GM04503 (cell line): Measurements from ENCODE around the gene ASCL4.

Experiments used
- DNase-seq: peaks from one replicate; pipeline ENCODE4 v3.0.0-alpha.2; 2012; ENCODE audit warnings: low read depth

ASCL4 gene

DNA sequence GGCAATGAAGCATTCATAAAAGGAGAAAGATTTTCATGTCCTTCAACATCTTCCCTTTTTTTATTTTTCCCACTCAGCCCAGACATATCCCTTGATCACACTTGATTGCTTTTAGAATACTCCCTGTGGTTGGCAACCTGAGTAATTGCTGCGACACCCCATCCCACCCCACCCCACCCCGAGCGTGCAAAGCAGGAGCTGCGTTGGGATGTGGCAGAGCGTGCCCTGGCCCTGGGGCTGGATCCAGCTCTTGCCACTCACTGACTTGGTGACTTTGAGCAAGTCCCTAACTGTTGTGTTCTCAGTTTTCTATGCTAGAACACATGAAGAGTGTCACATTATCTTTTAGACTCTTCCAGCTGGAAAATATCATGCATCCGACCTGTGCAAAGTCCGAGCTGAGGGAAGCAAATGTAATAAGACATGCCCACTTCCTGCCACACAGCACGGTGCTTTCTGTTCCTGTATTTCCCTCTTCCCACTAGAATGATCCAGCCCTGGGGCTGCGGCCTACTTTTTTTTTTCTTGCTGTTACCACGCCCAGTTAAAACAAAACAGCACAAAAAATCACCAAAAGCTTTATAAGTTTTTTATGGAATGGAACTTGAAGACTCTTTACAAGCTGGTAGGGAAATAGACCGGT lies 4.0 kb downstream of the ASCL4 start:
- no peak for DNase-seq

DNA sequence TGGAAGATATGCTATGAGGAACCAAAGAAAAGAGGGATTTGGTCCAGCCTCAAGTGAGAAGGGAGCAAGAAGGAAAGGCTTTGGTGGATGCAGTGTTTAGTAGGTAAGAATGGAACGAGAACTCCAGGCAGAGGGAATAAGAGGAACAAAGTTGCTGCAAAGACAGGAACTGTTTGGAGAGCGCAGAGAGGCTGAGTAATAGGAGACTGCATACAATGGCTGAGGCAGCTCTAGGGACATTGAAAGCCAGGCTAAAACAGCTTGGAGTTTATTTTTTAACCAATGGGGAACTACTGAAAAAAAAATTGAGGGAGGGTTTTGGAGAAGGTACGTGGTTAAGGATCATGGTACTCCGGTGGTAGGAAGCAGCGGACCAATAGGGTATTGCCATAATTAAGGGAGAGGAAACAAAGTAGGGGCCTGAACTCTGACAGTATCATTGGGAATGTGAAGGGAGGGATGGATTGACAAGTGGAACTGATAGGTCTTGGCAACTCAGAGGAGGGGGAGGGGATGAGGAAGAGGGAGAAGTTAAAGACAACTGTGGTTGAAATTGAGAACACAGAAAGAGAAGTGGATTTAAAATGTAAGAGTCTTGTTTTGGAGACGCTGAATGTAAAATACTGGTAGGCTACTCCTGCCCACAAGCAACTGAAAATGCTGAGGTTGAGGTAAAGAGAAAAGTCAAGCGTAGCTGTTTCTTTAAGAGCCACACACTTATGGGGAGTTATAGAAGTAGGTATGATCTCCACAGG lies 4.8 kb downstream of the ASCL4 start:
- no peak for DNase-seq

DNA sequence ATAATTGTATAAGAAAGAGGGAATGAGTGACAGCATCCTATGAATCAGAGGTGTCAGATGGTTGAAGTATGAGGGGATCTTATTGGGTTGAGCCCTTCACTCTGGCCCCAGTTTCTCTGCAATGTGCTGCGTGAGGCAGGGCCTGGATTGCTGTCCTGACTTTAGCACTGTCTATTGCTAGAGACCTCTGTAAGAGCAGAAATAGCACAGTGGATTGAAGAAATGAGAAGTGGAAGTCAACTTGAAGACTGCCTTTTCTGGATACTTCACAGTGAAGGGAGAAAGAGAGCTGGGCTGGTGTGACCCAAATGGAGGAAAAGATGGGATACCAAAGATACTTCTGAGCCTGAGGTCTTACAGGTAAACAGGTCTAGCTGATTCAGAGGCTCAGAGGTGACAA lies 5.8 kb downstream of the ASCL4 start:
- no peak for DNase-seq

DNA sequence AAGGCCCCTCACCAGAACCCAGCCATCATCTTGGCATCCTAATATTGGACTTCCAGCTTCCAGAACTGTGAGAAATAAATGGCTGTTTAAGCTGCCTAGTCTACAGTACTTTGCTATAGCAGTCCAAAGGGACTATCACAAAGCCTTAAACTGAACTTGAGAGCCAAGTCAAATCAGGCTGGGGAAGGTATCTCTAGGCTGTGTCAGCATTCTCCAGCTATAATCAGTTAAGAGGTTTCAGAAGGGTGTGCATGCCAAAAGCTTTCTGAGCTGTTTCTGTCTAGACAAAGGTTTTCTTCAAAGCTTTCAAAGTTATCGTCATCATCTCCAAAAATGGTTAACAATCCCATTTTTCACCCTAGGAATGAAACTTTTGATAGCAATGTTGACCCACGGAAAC lies 7.6 kb downstream of the ASCL4 start:
- no peak for DNase-seq

DNA sequence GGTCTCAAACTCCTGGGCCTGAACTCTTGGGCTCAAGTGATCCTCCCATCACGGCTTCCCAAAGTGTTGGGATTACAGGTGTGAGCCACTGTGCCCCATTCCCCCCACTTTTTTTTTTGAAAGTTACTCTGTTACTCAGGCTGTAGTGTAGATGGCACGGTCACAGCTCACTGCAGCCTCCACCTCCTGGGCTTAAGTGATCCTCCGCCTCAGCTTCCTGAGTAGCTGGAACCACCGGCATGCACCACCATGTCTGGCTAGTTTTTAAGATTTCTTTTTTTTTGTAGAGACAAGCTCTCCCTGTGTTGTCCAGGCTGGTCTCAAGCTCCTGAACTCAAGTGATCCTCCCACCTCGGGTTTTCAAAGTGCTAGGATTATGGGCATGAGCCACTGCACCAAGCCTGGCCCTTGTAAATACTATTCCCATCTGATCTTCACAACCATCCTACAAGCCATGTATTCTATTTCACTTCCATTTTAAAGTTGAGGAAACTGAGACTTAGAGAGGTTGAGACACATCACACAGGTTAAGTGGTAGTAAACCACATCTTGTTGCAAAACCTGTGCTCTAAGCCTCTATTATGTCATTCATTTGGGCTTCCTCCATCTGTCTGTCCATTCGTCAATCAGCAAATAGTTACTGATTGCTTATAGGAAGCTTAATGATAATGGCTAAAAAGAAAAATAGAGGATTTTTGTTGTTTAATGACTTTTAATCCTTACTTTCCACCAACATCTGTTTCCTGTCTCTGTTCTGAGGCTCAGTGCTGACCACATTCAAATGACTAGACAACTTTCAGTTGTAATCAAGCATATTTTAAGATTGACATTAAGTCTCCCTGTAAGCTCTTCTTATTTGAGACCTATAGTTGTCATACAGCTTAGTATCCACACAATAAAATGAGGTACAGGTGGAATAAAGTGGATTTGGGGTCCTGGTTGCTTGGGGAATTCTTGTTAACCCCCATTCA lies 9.2 kb downstream of the ASCL4 start:
- DNase-seq = no peak

DNA sequence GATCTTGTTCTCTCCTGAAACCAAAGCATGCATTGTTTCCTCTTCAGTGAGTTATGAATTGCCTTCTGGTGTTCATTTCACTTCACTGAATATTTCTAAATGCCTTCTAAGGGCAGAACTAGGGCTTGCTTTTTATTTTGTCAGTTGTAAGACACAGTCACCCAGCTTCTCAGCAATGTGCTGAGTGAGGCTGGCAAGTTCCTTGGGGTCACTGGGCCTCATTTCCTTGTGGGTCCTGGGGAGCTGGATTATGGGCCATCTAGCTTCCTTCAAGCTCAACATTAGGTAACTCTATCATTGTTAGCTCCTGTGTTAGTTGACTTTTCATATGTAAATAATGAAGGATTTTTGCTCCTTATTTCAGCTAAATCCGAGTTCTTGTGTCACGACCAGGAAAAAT lies 13.8 kb downstream of the ASCL4 start:
- no peak for DNase-seq

DNA sequence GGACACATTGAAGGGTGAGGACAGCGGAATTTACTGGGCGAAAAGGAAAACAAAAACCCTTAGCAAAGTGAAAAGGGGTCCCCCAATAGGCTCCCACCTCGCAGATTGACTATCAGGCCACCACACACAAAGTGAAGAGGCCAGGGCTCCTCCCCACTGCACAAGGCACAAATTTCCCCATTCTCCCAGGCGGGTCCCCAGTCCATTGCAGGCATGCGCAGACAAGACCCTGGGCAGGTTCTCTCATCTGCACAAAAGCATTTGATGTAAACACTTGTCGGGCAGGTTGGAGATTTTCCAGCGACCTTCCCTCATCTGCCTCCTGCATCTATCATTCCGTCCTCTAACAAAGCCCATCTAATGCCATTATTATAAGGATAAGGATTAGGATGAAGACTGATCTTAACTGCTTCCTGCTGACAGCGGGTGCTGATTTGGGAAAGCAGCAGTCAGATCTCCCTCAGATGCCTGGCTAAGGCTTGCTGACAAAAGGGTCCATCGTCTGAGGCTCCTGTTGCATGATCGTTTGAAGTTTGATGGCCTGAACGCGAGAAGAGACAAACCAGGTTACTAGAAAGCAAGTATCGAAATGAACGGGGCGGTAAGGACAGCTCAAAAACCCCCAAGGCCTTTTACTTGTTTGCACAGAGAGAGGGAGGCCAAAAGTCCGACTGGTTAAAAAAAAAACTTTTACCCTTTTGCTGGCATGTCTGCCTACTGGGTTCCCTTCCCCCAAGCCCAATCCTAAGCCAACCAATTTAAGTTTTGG lies 14.4 kb downstream of the ASCL4 start:
- DNase-seq = no peak

DNA sequence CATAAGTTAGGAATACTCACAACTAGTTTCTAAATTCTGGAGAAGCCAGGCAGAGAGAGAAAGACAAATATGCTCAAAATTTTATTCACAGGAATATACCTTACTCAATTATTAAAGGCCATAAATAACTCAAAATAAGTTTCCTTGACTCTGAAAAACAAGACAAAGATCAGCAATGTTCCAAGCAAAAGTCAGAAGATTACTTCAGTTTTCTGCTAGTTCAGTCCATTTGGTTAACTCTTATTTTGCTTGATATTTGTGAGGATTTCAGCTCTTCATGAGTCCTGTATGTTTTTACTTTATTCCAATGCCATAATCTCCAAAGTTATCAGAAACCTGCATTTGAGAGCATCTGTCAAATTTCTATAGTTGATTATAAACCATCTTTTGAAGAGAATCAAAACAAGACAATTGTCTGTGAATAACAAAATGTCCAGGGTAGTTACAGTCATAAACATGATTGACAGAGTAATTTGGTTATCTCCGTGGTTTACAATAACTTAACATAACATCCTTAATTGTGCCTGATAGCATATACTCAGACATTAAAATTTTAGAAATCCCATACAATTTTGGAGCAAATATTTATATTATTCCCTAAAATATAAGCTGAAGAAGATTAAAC lies 17.1 kb downstream of the ASCL4 start:
- DNase-seq = no peak

DNA sequence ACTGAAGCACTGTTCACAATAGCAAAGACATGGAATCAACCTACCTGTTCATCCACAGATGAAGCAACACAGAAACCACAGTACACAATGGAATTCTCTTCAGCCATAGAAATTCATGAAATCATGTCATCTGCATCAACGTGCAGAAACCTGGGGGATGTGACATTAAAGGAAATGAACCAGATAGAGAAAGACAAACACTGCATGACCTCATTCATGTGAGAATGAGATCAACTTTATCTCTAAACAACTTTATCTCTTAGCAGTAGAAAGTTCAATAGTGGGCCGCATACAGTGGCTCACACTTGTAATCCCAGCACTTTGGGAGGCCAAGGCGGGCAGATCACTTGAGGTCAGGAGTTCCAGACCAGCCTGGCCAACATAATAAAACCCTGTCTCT lies 19.9 kb downstream of the ASCL4 start:
- DNase-seq = no peak

DNA sequence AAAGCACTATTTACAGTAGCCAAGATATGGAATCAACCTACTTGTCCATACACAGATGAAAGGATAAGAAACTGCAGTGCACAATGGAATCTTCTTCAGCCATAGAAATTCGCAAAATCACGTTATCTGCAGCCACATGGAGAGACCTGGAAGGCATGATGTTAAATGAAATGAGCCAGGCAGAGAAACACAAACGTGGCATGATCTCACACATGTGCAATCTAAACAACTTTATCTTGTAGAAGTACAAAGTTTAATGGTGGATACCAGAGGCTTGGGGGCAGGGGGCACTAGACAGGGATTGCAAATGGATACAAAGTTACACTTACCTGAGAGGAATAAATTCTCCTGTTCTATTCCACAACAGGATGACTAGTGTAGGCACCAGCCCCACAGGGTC lies 24.1 kb downstream of the ASCL4 start:
- no peak for DNase-seq

DNA sequence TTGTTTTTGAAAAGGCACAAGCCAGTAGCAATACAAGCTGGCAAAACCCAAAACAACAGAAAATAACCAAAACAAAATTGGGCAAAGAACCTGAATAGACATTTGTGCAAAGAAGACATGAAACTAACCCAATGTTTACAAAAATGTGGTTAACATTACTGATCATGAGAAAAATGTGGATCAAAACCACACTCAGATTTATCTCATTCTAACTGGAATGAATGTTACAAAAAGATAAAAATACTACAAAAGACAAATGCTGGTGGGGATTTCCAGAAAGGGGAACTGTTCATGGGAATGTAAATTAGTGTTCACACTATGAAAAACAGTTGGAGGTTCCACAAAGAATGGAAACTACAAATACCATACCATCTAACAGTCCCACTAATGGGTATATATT lies 26.6 kb downstream of the ASCL4 start:
- DNase-seq = peak; percentile 34

DNA sequence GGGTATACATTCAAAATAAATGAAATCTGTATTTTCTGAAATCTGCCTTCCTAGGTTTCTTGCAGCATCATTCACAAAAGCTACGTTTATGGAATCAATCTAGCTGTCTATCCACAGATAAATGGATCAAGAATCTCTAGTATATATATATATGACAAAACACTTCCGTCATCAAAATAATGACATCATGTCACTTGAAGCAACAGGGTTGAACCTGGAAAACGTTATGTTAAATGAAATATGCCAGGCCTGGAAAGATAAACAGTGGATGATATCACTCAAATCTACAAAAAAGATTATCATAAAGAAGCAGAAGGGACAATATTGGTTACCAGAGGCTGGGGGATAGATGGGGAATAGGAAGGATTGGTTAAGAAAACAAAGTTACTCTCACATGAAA lies 28.6 kb downstream of the ASCL4 start:
- DNase-seq = no peak

DNA sequence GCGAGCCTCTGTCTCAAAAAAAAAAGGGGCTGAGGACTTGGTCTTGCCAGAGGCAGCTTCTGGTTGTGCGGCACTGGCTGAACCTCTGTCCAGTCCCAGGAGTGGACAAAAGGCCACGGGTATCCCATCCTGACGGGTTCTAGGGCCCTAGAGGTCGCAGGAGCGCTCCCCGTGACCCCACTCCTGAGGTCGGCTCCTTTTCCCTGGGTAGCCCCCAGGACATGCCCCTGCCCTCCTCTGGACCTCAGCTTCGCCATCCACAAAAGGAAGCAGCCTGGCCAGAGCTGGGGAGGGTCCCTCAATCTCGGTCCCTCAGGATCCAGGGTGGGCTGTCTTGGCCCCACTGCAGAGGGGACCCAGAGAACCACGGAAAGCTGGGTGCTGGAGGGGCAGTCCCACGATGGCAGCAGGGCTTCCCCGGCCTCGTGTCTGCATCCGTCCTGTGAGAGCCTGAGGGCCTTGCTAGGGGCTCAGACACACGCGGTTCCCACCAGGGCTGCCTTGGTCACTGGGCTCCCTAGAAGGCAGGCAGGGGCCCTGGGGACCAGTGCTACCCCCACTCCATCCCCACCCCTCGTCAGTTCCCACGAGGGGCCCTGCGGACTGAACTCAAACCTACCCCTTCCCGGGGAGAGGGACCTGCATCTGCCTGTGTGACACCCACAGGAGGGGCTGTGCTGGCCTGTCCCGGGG lies 31.1 kb downstream of the ASCL4 start:
- no peak for DNase-seq

DNA sequence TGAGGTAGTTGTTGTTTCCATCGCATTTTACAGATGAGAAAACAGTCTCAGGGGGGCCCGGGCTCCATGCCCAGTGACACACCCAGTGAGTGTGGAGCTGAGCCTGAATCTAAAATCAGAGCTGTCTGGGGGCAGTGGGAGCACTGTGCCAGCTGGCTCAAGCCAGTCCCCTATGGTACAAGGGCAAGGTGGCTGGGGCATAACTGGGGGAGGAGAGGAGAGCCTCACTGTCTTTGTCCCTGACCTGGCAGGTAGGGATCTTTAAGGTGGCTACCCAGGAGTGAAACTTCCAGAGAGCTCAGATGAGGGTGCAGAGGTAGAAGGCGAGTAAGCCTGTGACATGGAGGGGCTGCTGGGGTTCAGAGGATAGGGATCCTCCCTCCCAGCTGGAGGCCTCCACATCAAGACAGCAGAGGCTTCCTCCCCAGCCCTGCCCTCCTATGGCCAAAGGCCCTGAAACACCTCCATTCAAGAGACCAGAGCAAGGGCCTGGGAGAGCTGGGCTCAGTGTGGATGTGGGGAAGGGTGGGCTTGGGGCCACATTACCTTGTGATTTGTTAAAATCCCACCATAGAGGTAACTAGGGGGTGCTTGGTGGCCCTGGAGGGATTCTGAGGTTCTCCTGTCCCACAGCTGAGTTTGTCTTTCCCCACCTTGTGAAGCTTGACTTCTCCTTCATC lies 33.1 kb downstream of the ASCL4 start:
- no peak for DNase-seq

DNA sequence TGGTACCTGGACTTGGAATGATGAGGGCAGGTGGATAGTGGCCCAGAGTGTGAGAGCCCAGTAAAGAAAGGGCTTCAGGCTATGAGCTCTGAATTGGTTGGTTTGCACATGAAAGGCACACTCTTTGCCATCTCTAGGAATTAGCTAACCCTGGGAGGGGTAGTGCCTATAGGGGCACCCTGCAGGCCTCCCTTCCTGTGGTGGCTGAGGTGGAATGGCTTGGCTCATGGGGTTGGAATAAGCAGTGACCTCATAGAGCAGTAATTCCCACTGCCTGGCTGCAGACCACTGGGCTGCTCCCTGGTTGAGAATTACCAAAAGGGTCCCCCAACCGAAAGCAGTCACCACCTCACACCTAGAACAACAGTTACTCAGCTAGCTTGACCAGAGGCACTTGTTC lies 42.7 kb downstream of the ASCL4 start:
- DNase-seq = no peak

DNA sequence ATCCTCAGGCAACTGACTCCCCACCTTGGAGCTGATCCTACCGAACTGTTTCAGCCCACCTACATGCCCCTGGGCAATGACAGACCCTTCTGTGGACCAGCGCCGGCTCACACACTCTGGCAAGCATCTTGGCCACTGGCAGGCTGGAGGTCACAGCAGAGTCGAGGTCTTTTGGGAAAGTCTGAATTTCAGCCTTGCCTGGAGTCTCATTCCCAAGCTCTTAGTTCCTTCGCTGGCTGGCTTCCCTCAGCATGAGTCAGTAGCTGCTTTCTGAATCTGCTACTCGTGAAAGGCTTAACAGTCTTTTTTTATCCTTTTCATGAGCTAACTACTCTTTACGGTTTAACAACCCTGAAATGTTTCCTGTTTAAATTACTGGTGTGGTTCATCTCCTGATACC lies 44.5 kb downstream of the ASCL4 start:
- peak; percentile 61 for DNase-seq

DNA sequence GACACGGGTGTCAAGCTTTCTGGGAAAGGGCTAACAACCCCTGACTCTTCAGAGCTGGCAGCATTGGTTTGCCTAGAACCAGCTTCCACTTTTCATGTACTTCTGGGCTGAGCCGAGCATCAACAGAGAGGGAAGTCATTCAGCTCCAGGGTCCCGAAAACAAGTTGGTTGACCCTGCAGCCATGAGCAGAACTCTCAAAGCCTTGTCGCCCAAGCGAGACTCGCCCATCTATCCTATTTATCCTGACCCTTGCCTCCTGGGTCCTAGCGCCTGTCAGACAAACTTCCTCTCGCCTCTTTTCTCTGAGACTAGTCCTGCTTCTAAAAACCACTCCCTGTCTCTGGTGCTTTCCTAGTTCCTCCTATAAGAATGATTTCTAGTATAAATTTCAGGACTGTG lies 47.9 kb downstream of the ASCL4 start:
- no peak for DNase-seq
